Karpas-422 (cell line): Measurements from ENCODE around the gene CCDC124. TPM values are rescaled to one million over a fixed set of nuclear protein-coding genes. Genes with fewer than 3 reads are reported as not detected.
"Not testable (repeated sequence)": the region's sequence is repeated elsewhere in the genome, so short reads cannot be mapped to it uniquely, and the experiment has no call there.

Source experiments
- DNase-seq: peaks from one replicate; pipeline ENCODE4 v3.0.0-alpha.2; 2015
- H2AFZ ChIP-seq: fragments of 200-600 bp; sonication (generic); 2 replicates; pipeline ENCODE4 v1.6.1; 2014; ENCODE audit warnings: antibody characterized with exemption, low read length, mixed read lengths
- H3K27ac ChIP-seq: fragments of 200-600 bp; sonication (generic); 2 replicates; pipeline ENCODE4 v1.5.1; 2014; ENCODE audit warnings: mild to moderate bottlenecking, low read length, moderate library complexity
- H3K27me3 ChIP-seq: fragments of 200-600 bp; sonication (generic); 2 replicates; pipeline ENCODE4 v1.6.1; 2014; ENCODE audit warnings: low read length, mixed read lengths
- H3K36me3 ChIP-seq: fragments of 200-600 bp; sonication (generic); 2 replicates; pipeline ENCODE4 v1.6.1; 2014; ENCODE audit warnings: low read length, mixed read lengths; ENCODE audit not compliant: insufficient read depth
- H3K4me1 ChIP-seq: fragments of 200-600 bp; sonication (generic); 2 replicates; pipeline ENCODE4 v1.6.1; 2014; ENCODE audit warnings: mild to moderate bottlenecking, low read length, mixed read lengths
- H3K4me2 ChIP-seq: fragments of 200-600 bp; sonication (generic); 2 replicates; pipeline ENCODE4 v1.6.1; 2014; ENCODE audit warnings: low read length, low read depth, mild to moderate bottlenecking; ENCODE audit not compliant: poor library complexity, severe bottlenecking
- H3K4me3 ChIP-seq: fragments of 200-600 bp; sonication (generic); 2 replicates; pipeline ENCODE4 v1.5.1; 2014; ENCODE audit warnings: mild to moderate bottlenecking, antibody characterized with exemption, low read length, mixed read lengths
- H3K79me2 ChIP-seq: fragments of 200-600 bp; sonication (generic); 2 replicates; pipeline ENCODE4 v1.6.1; 2014; ENCODE audit warnings: mild to moderate bottlenecking, low read length, mixed read lengths
- H3K9ac ChIP-seq: fragments of 200-600 bp; sonication (generic); 2 replicates; pipeline ENCODE4 v1.6.0; 2014; ENCODE audit warnings: low read length
- H3K9me2 ChIP-seq: fragments of 200-600 bp; sonication (generic), shearing (Covaris generic); replicated peaks from 2 replicates; pipeline ENCODE4 v1.6.0; 2014; ENCODE audit warnings: mild to moderate bottlenecking, low read length, moderate library complexity; ENCODE audit not compliant: insufficient read depth
- H3K9me3 ChIP-seq: fragments of 300-700, 200-600 bp; sonication (generic); 2 replicates; pipeline ENCODE4 v1.6.1; 2014; ENCODE audit warnings: low read length, mixed read lengths
- H4K20me1 ChIP-seq: fragments of 200-600 bp; sonication (generic); 2 replicates; pipeline ENCODE4 v1.6.1; 2014; ENCODE audit warnings: mild to moderate bottlenecking, antibody characterized with exemption, low read length, low read depth; ENCODE audit not compliant: insufficient read depth
- total RNA-seq: library from RNA; depleted of rRNA; stranded (reverse); fragments of >200 nt; shearing (Covaris generic); gene quantifications from 2 replicates; pipeline ENCODE4 v1.2.3, GENCODE V29; 2014; ENCODE audit warnings: low replicate concordance

The CCDC124 gene
- total RNA-seq, 1 experiment from 2014 or later, result 13.9 TPM

- Histone ChIP-seq H3K4me2 (no peak overlapping the region), H3K36me3 (no peaks in the 10 kb centered on the region), H3K4me1 (peaks cover 10% of the 10 kb centered on the region), H3K27ac (no peak overlapping the region), H3K4me3 (no peak overlapping the region), H4K20me1 (no peaks in the 10 kb centered on the region), H3K9ac (no peak overlapping the region), H2AFZ (no peak overlapping the region), H3K27me3 (no peaks in the 10 kb centered on the region), H3K9me2 (no peaks in the 10 kb centered on the region), H3K79me2 (no peaks in the 10 kb centered on the region), H3K9me3 (no peaks in the 10 kb centered on the region)
- DNase-seq, result no peak
These were observed 44.7 kb downstream of the CCDC124 start for GRCh38 chr19:17977488-17977887.

- Histone ChIP-seq H3K27me3 (no peaks in the 10 kb centered on the region), H2AFZ (no peak overlapping the region), H3K79me2 (no peaks in the 10 kb centered on the region), H3K4me2 (no peak overlapping the region), H3K4me1 (peaks cover 10% of the 10 kb centered on the region), H3K4me3 (no peak overlapping the region), H3K9me3 (no peaks in the 10 kb centered on the region), H3K27ac (no peak overlapping the region), H3K9me2 (no peaks in the 10 kb centered on the region), H3K9ac (no peak overlapping the region), H3K36me3 (no peaks in the 10 kb centered on the region), H4K20me1 (no peaks in the 10 kb centered on the region)
- DNase-seq, result no peak
These were observed 48.8 kb downstream of the CCDC124 start for GRCh38 chr19:17981611-17982010.

DNA sequence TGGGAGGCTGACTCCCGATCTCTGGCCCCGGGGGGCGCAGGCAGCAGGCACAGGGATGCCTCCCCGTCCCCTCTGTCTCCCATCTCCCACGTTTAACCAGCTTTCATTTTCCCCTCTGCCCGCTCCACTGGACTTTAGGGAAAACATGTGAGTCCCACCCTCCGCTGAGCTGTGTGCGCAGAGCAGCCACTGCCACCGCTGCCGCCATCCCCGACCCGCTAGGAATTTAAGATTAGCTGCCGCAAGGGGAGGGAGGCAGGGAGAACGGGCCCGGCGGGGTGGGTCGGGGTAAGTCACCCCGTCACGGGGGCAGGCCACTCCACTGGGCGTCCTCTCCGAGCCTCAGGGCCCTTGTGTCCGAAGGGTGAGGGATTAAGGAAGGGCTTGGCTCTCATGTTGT is 49.6 kb downstream of the CCDC124 start:
- Histone ChIP-seq H3K4me2 (no peak overlapping the region), H3K36me3 (no peaks in the 10 kb centered on the region), H3K27ac (no peak overlapping the region), H3K4me3 (no peak overlapping the region), H3K79me2 (no peaks in the 10 kb centered on the region), H4K20me1 (no peaks in the 10 kb centered on the region), H3K9ac (no peak overlapping the region), H3K4me1 (peaks cover 10% of the 10 kb centered on the region), H3K9me3 (no peaks in the 10 kb centered on the region), H3K9me2 (no peaks in the 10 kb centered on the region), H3K27me3 (no peaks in the 10 kb centered on the region), H2AFZ (no peak overlapping the region)
- DNase-seq, result no peak

- Histone ChIP-seq H2AFZ (no peak overlapping the region), H3K9ac (no peak overlapping the region), H3K4me2 (no peak overlapping the region)
These were observed 52.4 kb downstream of the CCDC124 start for GRCh38 chr19:17985037-17985818.

DNA sequence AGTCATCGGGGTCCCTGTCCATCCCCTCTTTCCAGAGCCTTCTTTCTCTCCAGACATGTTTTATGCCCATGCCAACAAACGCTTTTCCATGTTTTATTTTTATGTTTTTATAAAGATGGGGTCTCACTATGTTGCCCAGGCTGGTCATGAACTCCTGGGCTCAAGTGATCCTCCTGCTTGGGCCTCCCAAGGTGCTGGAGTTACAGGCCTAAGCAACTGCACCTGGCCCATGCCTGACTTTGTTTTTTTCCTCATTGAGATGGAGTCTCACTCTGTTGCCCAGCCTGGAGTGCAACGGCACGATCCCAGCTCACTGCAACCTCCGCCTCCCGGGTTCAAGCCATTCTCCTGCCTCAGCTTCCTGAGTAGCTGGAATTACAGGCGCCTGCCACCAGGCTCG is 53.8 kb downstream of the CCDC124 start:
- not testable (repeated sequence) for H3K27ac ChIP-seq, H3K36me3 ChIP-seq, H2AFZ ChIP-seq, H4K20me1 ChIP-seq, H3K79me2 ChIP-seq, H3K9me2 ChIP-seq, H3K4me2 ChIP-seq, H3K4me1 ChIP-seq, H3K4me3 ChIP-seq, H3K27me3 ChIP-seq, H3K9ac ChIP-seq, DNase-seq, H3K9me3 ChIP-seq

More at GRCh38 chr19:17985037-17985818, 52.4 kb downstream of the CCDC124 start:
- Histone ChIP-seq H3K9me2 (no peaks in the 10 kb centered on the region), H3K4me1 (peaks cover 4% of the 10 kb centered on the region), H3K36me3 (no peaks in the 10 kb centered on the region), H3K79me2 (no peaks in the 10 kb centered on the region), H3K4me3 (no peak overlapping the region), H3K27me3 (no peaks in the 10 kb centered on the region), H4K20me1 (no peaks in the 10 kb centered on the region), H3K9me3 (no peaks in the 10 kb centered on the region), H3K27ac (no peak overlapping the region)
- no peak for DNase-seq

DNA sequence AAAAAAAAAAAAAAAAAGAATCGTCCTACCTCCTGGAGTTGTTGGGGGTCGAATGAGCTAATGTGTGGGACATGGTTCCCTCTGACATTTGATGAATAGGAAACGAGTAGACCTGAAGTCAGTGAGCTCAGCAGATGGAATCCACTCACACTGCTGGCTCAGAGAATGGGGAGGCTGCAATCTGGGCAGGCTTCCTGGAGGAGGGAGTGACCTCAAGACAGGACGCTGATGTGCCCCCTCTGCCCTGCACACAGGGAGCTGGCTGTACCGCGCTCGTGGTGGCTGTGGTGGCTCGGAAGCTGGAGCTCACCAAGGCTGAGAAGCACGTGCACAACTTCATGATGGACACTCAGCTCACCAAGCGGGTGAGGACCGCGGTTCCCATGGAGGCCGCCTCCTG is 55.3 kb downstream of the CCDC124 start:
- DNase-seq, result no peak
- Histone ChIP-seq H3K36me3 (no peaks in the 10 kb centered on the region), H3K9me3 (no peaks in the 10 kb centered on the region), H3K4me1 (no peaks in the 10 kb centered on the region), H3K79me2 (no peaks in the 10 kb centered on the region), H3K27ac (no peak overlapping the region), H2AFZ (no peak overlapping the region), H3K27me3 (no peaks in the 10 kb centered on the region), H4K20me1 (no peaks in the 10 kb centered on the region), H3K9me2 (no peaks in the 10 kb centered on the region), H3K4me2 (no peak overlapping the region), H3K9ac (no peak overlapping the region), H3K4me3 (no peak overlapping the region)

DNA sequence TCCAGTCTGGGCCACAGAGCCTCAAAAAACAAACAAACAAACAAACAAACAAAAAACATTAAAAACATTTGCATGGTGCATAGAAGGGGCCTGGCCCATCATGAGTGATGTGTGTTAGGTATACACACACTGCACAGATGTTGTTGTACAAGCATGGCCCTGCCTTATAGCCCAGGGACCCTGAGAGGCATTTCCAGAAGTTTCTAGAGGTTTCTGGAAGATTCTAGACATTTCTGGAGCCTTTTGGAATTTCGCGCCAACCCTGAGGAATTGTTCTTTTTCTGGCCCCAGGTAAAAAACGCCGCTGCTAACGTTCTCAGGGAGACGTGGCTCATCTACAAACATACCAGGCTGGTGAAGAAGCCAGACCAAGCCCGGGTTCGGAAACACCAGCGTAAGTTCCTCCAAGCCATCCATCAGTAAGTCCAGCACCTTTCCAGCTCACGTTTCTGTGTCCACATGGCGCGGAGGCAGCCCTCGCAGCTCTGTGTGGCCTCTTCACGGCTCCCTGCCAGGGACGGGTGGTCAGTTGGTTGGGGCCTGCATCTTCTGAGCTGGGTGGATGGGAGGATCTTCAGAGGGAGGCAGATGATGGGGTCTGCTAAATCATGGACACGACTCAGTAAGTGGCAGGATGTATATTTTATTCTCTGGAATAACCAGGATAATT is 56.7 kb downstream of the CCDC124 start:
- H3K4me2 ChIP-seq, result no peak overlapping the region
- no peaks in the 10 kb centered on the region for H3K9me3 ChIP-seq
- no peaks in the 10 kb centered on the region for H3K36me3 ChIP-seq
- no peaks in the 10 kb centered on the region for H4K20me1 ChIP-seq
- peaks cover 3% of the 10 kb centered on the region; the same call in 1 of the 2 replicates for H3K4me1 ChIP-seq
- H3K9me2 ChIP-seq, result no peaks in the 10 kb centered on the region
- no peak overlapping the region for H3K9ac ChIP-seq
- no peak overlapping the region for H3K4me3 ChIP-seq
- H2AFZ ChIP-seq, result no peak overlapping the region
- DNase-seq, result no peak
- H3K27me3 ChIP-seq, result no peaks in the 10 kb centered on the region
- no peaks in the 10 kb centered on the region for H3K79me2 ChIP-seq
- H3K27ac ChIP-seq, result no peak overlapping the region

GRCh38 chr19:17993076-17993813 is 60.4 kb downstream of the CCDC124 start:
- no peak overlapping the region for H3K27ac ChIP-seq
- H3K9me3 ChIP-seq, result no peaks in the 10 kb centered on the region
- no peak overlapping the region for H2AFZ ChIP-seq
- H3K79me2 ChIP-seq, result no peaks in the 10 kb centered on the region
- H3K4me2 ChIP-seq, result no peak overlapping the region
- no peak overlapping the region for H3K9ac ChIP-seq
- no peaks in the 10 kb centered on the region for H3K9me2 ChIP-seq
- no peaks in the 10 kb centered on the region for H3K27me3 ChIP-seq
- no peak for DNase-seq
- no peaks in the 10 kb centered on the region for H3K36me3 ChIP-seq
- no peaks in the 10 kb centered on the region for H4K20me1 ChIP-seq
- H3K4me1 ChIP-seq, result peaks cover 19% of the 10 kb centered on the region
- H3K4me3 ChIP-seq, result no peak overlapping the region
